GM10266 (cell line): ENCODE measurements around the gene HS3ST3A1.

Source experiments
- DNase-seq: peaks from one replicate; pipeline ENCODE4 v3.0.0; 2012; ENCODE audit errors: extremely low spot score
- CTCF ChIP-seq: IDR thresholded peaks from 2 replicates; pipeline ENCODE4 v1.5.1; 2012; ENCODE audit warnings: mild to moderate bottlenecking, low read depth; ENCODE audit not compliant: control insufficient read depth, insufficient read depth; ENCODE audit errors: missing control alignments

HS3ST3A1 gene

GRCh38 chr17:13491916-13492736 lies 109.6 kb downstream of the HS3ST3A1 start:
- DNase-seq = no peak
- TF ChIP-seq CTCF = no peak

GRCh38 chr17:13491491-13491890 lies 110.2 kb downstream of the HS3ST3A1 start:
- DNase-seq = no peak
- TF ChIP-seq CTCF = no peak

GRCh38 chr17:13490906-13491482 lies 110.7 kb downstream of the HS3ST3A1 start:
- no peak for DNase-seq
- TF ChIP-seq CTCF = no peak

- no peak for DNase-seq
- TF ChIP-seq CTCF = no peak
These were observed 111.3 kb downstream of the HS3ST3A1 start for GRCh38 chr17:13490427-13490826.

GRCh38 chr17:13485327-13485726 lies 116.4 kb downstream of the HS3ST3A1 start:
- DNase-seq = no peak
- TF ChIP-seq CTCF = no peak

GRCh38 chr17:13484020-13484419 lies 117.7 kb downstream of the HS3ST3A1 start:
- no peak for TF ChIP-seq CTCF
- no peak for DNase-seq

GRCh38 chr17:13480877-13481276 lies 120.9 kb downstream of the HS3ST3A1 start:
- no peak for DNase-seq

More at GRCh38 chr17:13480877-13481276, 120.9 kb downstream of the HS3ST3A1 start:
- no peak for TF ChIP-seq CTCF
